Gastrocnemius medialis (tissue), 4 donors: ENCODE measurements around the gene NDUFS6. TPM values are rescaled to one million over a fixed set of nuclear protein-coding genes. Genes with fewer than 3 reads are reported as not detected.
"Not testable (repeated sequence)": the region's sequence is repeated elsewhere in the genome, so short reads cannot be mapped to it uniquely, and the experiment has no call there.

Source experiments
- ATAC-seq, 2 donors: fragments of 150-250 bp; one replicate each; pipeline ENCODE4 v1.9.1; 2016
- DNase-seq, 2 donors: peaks; one replicate each; pipeline ENCODE4 v3.0.0-alpha.2; 2019
- H3K27ac ChIP-seq, 4 donors: fragments of 200-600 bp; sonication (generic); 1 replicate in 1 of 4; 2 replicates in 3 of 4; pipeline ENCODE4 v1.5.1; 2016 to 2018; ENCODE audit warnings: mild to moderate bottlenecking in 2 of 4, moderate library complexity in 1 of 4
- H3K27me3 ChIP-seq, 3 donors: fragments of 200-600 bp; sonication (generic) in 2 of 3; 1 replicate in 1 of 3; 2 replicates in 2 of 3; pipeline versions ENCODE4 v1.5.1 to v1.6.0; 2016 to 2019; ENCODE audit warnings: mild to moderate bottlenecking in 1 of 3, moderate library complexity in 1 of 3
- H3K36me3 ChIP-seq, 2 donors: fragments of 200-600 bp; sonication (generic) in 1 of 2; one replicate each; pipeline ENCODE4 v1.5.1; 2017 to 2018
- H3K4me1 ChIP-seq, 2 donors: fragments of 200-600 bp; sonication (generic) in 1 of 2; one replicate each; pipeline ENCODE4 v1.5.1; 2016 to 2017; ENCODE audit warnings: mild to moderate bottlenecking in 2 of 2
- H3K4me3 ChIP-seq, 4 donors: fragments of 200-600 bp; sonication (generic) in 3 of 4; 1 replicate in 1 of 4; 2 replicates in 3 of 4; pipeline ENCODE4 v1.5.1; 2016 to 2019; ENCODE audit warnings: mild to moderate bottlenecking in 2 of 4
- H3K9me3 ChIP-seq, 3 donors: fragments of 200-600 bp; sonication (generic) in 2 of 3; 1 replicate in 1 of 3; 2 replicates in 2 of 3; pipeline ENCODE4 v1.5.1; 2016 to 2019
- CTCF ChIP-seq, 5 experiments: fragments of 450-650 bp in 3 of 5; fragments of 200-600 bp in 2 of 5; sonication (generic) in 2 of 5; IDR thresholded peaks in 4 of 5; conservative IDR thresholded peaks in 1 of 5; 1 replicate in 4 of 5; 2 replicates in 1 of 5; pipeline ENCODE4 v1.5.1; 2016 to 2019; ENCODE audit warnings: antibody characterized with exemption in 5 of 5, mild to moderate bottlenecking in 3 of 5, moderate library complexity in 3 of 5
- POLR2A ChIP-seq, 2 donors: fragments of 450-650 bp; IDR thresholded peaks; one replicate each; pipeline ENCODE4 v1.6.1; 2017; ENCODE audit warnings: antibody characterized with exemption in 2 of 2, mild to moderate bottlenecking in 2 of 2, moderate library complexity in 2 of 2
- in situ Hi-C, 4 donors: fragments of 200-750 bp; cut with MboI; loops; one replicate each; pipeline versions ENCODE4 v1.15.0 to v1.8.0; 2017; ENCODE audit warnings: low sequenced_read_pairs in 4 of 4
- intact Hi-C: fragments of 100-400 bp; cut with DNase I; formaldehyde crosslinking; loops from one replicate; pipeline ENCODE4 v1.15.1; 2023; ENCODE audit warnings: low total_unique reads
- total RNA-seq, 4 donors: library from RNA; depleted of rRNA; stranded (reverse); fragments of >200 nt; gene quantifications; one replicate each; pipeline versions ENCODE4 v1.1.0 to v1.2.3, GENCODE V29; 2016

Gene NDUFS6
- total RNA-seq, 4 donors from 2014 or later = 70.8 to 135 (median 106) TPM

DNA sequence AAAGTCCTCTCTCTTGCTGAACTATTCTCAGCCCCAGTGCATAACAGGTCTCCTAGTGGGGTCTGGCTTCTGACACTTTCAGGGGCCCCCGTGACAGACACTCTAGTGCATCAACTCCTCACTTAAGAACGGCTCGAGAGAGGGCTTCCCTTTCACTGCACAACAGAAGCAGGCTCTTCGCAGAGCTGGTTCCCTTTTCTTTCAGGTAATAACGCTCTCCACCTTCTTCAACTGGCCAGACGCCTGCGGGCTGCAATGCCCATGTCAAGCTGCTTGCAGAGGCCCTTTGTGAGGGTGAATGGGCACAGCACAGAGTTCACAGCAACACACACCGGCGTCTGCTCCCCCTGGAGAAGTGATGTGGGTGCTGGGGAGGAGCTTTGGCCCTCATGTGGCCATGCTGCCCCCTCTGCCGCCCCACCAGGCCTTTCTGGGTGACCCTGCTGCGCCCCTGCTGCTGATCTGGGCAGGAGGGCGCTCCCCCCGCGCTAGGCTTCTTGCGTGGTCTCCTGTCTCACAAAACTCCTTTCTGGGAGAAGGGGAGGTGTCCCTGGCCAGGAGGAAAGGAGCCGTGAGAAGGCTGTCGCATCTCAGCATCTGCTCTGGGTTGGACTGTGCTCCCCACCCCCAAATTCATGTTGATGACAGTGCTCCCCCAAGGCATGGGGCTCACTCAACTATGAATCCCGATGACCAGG lies 4.0 kb upstream of the NDUFS6 start:
- DNase-seq = no peak
- no peaks in the 10 kb centered on the region for H3K27me3 ChIP-seq
- in situ Hi-C loops (no loop called here), intact Hi-C loops (no loop called here)
- H3K4me3 ChIP-seq = no peak overlapping the region
- TF ChIP-seq CTCF (IDR thresholded peaks at IDR 0.05 in 4 of 5, conservative IDR thresholded peaks at IDR 0.05 in 1 of 5) = no peak
- TF ChIP-seq POLR2A (IDR thresholded peaks at IDR 0.05) = no peak
- H3K4me1 ChIP-seq = peaks cover 11 to 24% of the 10 kb centered on the region in 2 donors
- no peaks in the 10 kb centered on the region for H3K9me3 ChIP-seq
- H3K27ac ChIP-seq = no peak overlapping the region
- peaks cover 0 to 23% of the 10 kb centered on the region in 2 donors for H3K36me3 ChIP-seq
- ATAC-seq = no peak

DNA sequence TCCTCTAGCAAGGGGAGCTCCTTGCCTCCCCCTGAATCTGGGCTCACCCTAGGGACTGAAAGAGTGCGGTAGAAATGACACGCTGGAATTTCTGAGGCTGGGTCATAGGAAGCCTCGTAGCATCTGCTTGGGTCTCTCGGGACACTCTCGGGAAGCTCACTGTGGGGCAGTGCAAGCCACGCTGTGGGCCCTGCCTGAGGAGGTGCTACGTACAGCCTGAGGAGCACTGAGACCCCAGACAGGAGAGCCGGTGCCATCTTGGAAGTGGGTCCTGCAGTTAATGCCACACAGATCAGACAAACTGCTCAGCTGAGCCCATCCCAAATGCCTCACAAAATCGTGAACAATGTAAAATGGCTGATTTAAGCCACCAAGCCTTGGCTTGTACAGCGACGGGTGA lies 3.4 kb upstream of the NDUFS6 start:
- DNase-seq (no peak), ATAC-seq (no peak)
- in situ Hi-C loops = no loop called here
- H3K9me3 ChIP-seq = no peaks in the 10 kb centered on the region
- TF ChIP-seq CTCF (IDR thresholded peaks at IDR 0.05 in 4 of 5, conservative IDR thresholded peaks at IDR 0.05 in 1 of 5) = no peak
- TF ChIP-seq POLR2A (IDR thresholded peaks at IDR 0.05) = no peak
- H3K27ac ChIP-seq = no peak overlapping the region
- peaks cover 0 to 28% of the 10 kb centered on the region in 2 donors for H3K36me3 ChIP-seq
- H3K27me3 ChIP-seq = no peaks in the 10 kb centered on the region
- H3K4me3 ChIP-seq = no peak overlapping the region
- intact Hi-C loops = no loop called here
- H3K4me1 ChIP-seq = peaks cover 16 to 27% of the 10 kb centered on the region in 2 donors

GRCh38 chr5:1798589-1798988 lies 2.6 kb upstream of the NDUFS6 start:
- H3K27me3 ChIP-seq, ATAC-seq, DNase-seq, in situ Hi-C loops, H3K9me3 ChIP-seq, intact Hi-C loops: not testable (repeated sequence)
- Histone ChIP-seq H3K27ac (peak overlapping the region; percentile 90 to 98 (median 92)), H3K4me1 (peaks cover 16 to 34% of the 10 kb centered on the region in 2 donors), H3K4me3 (peak overlapping the region; percentile 84 to 99 (median 98)), H3K36me3 (peaks cover 0 to 35% of the 10 kb centered on the region in 2 donors)

- Histone ChIP-seq H3K27me3 (no peaks in the 10 kb centered on the region), H3K9me3 (no peaks in the 10 kb centered on the region), H3K4me3 (peak overlapping the region; percentile 84 to 99 (median 98)), H3K27ac (peak overlapping the region; percentile 90 to 98 (median 92)), H3K4me1 (peaks cover 16 to 34% of the 10 kb centered on the region in 2 donors), H3K36me3 (peaks cover 0 to 39% of the 10 kb centered on the region in 2 donors)
- intact Hi-C loops (no loop called here), in situ Hi-C loops (no loop called here)
- DNase-seq = no peak
- TF ChIP-seq POLR2A (IDR thresholded peaks at IDR 0.05) (no peak), CTCF (IDR thresholded peaks at IDR 0.05 in 4 of 5, conservative IDR thresholded peaks at IDR 0.05 in 1 of 5) (no peak)
- peak; percentile 1 to 17 for ATAC-seq
Observed at GRCh38 chr5:1799110-1799601, 2.1 kb upstream of the NDUFS6 start.

- intact Hi-C loops (loop anchor here (2.0 kb wide), 1 partner anchor 455 kb away; the partner anchor contains the start of gene CLPTM1L), in situ Hi-C loops (no loop called here)
- Histone ChIP-seq H3K27me3 (no peaks in the 10 kb centered on the region), H3K4me3 (peak within 1 kb of the TSS; percentile 84 to 99 (median 98)), H3K9me3 (no peaks in the 10 kb centered on the region), H3K36me3 (peaks cover 0 to 46% of the 10 kb centered on the region in 2 donors), H3K27ac (peak within 1 kb of the TSS; percentile 90 to 98 (median 92)), H3K4me1 (peaks cover 18 to 34% of the 10 kb centered on the region in 2 donors)
- peak; percentile 79 to 83 for ATAC-seq
- DNase-seq = peak; percentile 88 to 91
- peak; percentile 88 to 89 for TF ChIP-seq POLR2A (IDR thresholded peaks at IDR 0.05)
- TF ChIP-seq CTCF (IDR thresholded peaks at IDR 0.05 in 4 of 5, conservative IDR thresholded peaks at IDR 0.05 in 1 of 5) = no peak
Observed at GRCh38 chr5:1799602-1800471, 1.4 kb upstream of the NDUFS6 start, which contains the start of gene MRPL36. TSS of gene MRPL36 (minus strand) at chr5:1799837. CDS start at chr5:1798935, 902 bp downstream.
